ENCODE results near the gene MBNL3. TPM values are rescaled to one million over a fixed set of nuclear protein-coding genes. Genes with fewer than 3 reads are reported as not detected.

The MBNL3 gene
- total RNA-seq, 2 donors from 2014 or later: 6.3 to 14.8 TPM

- TF ChIP-seq, protein P1, sequence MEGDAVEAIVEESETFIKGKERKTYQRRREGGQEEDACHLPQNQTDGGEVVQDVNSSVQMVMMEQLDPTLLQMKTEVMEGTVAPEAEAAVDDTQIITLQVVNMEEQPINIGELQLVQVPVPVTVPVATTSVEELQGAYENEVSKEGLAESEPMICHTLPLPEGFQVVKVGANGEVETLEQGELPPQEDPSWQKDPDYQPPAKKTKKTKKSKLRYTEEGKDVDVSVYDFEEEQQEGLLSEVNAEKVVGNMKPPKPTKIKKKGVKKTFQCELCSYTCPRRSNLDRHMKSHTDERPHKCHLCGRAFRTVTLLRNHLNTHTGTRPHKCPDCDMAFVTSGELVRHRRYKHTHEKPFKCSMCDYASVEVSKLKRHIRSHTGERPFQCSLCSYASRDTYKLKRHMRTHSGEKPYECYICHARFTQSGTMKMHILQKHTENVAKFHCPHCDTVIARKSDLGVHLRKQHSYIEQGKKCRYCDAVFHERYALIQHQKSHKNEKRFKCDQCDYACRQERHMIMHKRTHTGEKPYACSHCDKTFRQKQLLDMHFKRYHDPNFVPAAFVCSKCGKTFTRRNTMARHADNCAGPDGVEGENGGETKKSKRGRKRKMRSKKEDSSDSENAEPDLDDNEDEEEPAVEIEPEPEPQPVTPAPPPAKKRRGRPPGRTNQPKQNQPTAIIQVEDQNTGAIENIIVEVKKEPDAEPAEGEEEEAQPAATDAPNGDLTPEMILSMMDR (IDR thresholded peaks at IDR 0.05): no peak
- no peak for TF ChIP-seq POLR2A (IDR thresholded peaks at IDR 0.05)
- H3K4me3 ChIP-seq: no peak overlapping the region
- H3K4me1 ChIP-seq: peaks cover 8% of the 10 kb centered on the region
- no peaks in the 10 kb centered on the region for H3K9me3 ChIP-seq
- DNase-seq (no peak), ATAC-seq (no peak)
- H3K27ac ChIP-seq: no peak overlapping the region
- H3K36me3 ChIP-seq (replicated peaks in 1 of 2; ENCODE audit: insufficient read depth in 1 of 2, low read depth in 2 of 2): no peaks in the 10 kb centered on the region
- no peaks in the 10 kb centered on the region for H3K27me3 ChIP-seq
- 96 to 100% methylated on average over 2 to 3 of the region's 3 CpGs for WGBS, 2 donors
- intact Hi-C loops (cut with DNase I): no loop called here
Observed at GRCh38 chrX:132415012-132415411, 73.8 kb downstream of the MBNL3 start.

DNA sequence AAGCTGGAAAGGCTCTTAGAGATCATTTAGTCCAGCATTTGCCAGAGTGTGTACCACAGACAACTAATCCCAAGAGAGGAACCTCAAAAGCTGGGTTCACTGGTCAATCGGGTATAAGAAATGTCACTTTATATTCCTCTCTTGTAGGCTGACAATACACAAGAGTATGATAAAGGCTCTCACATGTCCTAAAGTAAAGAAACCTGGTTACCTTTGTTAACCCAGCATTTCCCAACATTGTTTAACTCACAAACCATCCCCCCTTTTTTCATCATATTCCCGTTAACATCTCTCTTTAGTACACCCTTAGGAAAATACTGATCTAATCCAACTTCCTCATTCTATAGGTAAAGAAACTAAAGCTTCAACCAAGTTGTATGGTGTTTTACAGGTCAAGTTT is 74.4 kb downstream of the MBNL3 start:
- DNase-seq (no peak), ATAC-seq (no peak)
- H3K9me3 ChIP-seq: no peaks in the 10 kb centered on the region
- H3K36me3 ChIP-seq (replicated peaks in 1 of 2; ENCODE audit: insufficient read depth in 1 of 2, low read depth in 2 of 2): no peaks in the 10 kb centered on the region
- no peak overlapping the region for H3K27ac ChIP-seq
- no peak overlapping the region for H3K4me3 ChIP-seq
- peaks cover 8% of the 10 kb centered on the region for H3K4me1 ChIP-seq
- WGBS, 2 donors: 68 to 69% methylated on average over 2 of the region's 2 CpGs
- TF ChIP-seq, protein P1 (IDR thresholded peaks at IDR 0.05): no peak
- no peak for TF ChIP-seq POLR2A (IDR thresholded peaks at IDR 0.05)
- H3K27me3 ChIP-seq: no peaks in the 10 kb centered on the region
- intact Hi-C loops (cut with DNase I): no loop called here

DNA sequence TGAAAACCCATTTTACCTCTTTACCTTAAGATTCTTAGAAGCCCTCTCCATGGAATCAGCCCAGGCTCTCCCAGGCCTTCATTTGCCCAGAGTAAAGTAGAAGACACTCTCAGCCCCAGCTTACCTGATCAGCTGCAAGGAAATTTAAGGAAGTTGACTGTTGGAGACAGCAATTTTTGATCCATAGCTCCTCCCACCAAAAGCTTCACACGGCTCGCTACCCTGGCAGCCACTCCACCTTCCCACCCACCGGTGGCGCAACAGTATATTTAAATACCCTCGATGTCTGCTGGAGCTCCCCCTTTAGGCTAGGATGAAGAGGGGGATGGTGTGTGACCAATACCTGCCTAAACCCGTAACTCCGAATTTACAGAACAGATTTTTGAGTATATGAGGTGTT is 75.4 kb downstream of the MBNL3 start:
- no peak overlapping the region for H3K27ac ChIP-seq
- 76 to 82% methylated on average over 6 to 7 of the region's 7 CpGs for WGBS, 2 donors
- peaks cover 8% of the 10 kb centered on the region for H3K4me1 ChIP-seq
- H3K4me3 ChIP-seq: no peak overlapping the region
- H3K27me3 ChIP-seq: no peaks in the 10 kb centered on the region
- H3K9me3 ChIP-seq: no peaks in the 10 kb centered on the region
- TF ChIP-seq POLR2A (IDR thresholded peaks at IDR 0.05): no peak
- TF ChIP-seq, protein P1 (IDR thresholded peaks at IDR 0.05): no peak
- ATAC-seq (no peak), DNase-seq (no peak)
- H3K36me3 ChIP-seq (replicated peaks in 1 of 2; ENCODE audit: insufficient read depth in 1 of 2, low read depth in 2 of 2): no peaks in the 10 kb centered on the region
- intact Hi-C loops (cut with DNase I): no loop called here

DNA sequence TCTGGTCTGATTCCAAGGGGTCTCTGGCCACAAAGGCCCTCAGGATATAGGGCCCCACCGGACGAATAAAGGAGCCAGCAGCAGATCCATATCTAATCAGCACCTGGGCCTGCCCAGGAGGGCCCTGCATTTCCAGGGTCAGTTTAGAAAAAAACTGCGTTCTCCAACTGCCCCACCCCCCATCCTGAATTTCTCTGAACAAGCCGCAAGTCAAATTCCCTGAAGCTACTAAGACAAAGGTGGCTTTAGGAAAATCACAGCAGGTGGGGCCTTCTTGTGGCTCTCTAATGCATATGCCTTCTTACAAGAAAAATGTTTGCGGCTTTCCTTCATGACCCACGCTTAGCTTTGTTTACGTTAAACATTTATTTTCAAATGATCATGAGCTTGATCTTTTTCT is 76.6 kb downstream of the MBNL3 start:
- peaks cover 8% of the 10 kb centered on the region for H3K4me1 ChIP-seq
- intact Hi-C loops (cut with DNase I): no loop called here
- TF ChIP-seq, protein P1 (IDR thresholded peaks at IDR 0.05): no peak
- no peak for TF ChIP-seq POLR2A (IDR thresholded peaks at IDR 0.05)
- H3K36me3 ChIP-seq (replicated peaks in 1 of 2; ENCODE audit: insufficient read depth in 1 of 2, low read depth in 2 of 2): no peaks in the 10 kb centered on the region
- no peaks in the 10 kb centered on the region for H3K27me3 ChIP-seq
- no peak overlapping the region for H3K4me3 ChIP-seq
- H3K27ac ChIP-seq: no peak overlapping the region
- DNase-seq (no peak), ATAC-seq (no peak)
- no peaks in the 10 kb centered on the region for H3K9me3 ChIP-seq
- WGBS, 2 donors: 74 to 85% methylated on average over 7 of the region's 7 CpGs

DNA sequence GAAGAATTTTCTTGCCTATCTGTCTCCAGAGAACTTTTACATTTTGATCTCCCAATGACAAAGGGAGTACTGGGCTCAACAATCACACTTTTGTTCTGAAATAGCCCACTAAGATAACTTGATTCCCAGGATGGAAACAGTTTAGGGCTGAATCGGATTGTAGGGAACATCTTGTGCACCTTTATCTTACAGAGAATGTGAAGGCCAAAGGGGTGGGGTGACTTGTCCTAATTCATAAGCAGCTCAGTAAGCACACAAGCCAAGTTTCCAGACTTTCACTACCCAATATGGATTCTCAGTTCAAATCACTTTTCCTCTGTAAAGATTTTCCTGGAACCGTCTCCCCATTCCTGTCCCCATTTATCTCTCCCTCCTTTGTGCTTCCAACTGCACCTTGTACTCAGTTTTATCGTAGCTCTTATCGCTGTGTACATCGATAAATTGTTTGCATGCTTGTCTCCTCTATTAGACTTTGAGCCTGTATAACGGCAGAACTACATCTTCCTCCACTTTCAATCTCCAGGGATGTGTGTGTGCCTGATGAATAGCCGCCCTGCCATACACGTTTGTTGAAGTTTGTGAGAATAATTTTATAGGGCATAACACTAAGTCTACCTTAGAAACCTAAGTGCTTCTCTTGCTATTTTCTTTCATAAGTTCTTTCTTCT is 77.4 kb downstream of the MBNL3 start:
- H3K4me3 ChIP-seq: no peak overlapping the region
- H3K27me3 ChIP-seq: no peaks in the 10 kb centered on the region
- intact Hi-C loops (cut with DNase I): no loop called here
- ATAC-seq (no peak), DNase-seq (no peak)
- no peaks in the 10 kb centered on the region for H3K36me3 ChIP-seq (replicated peaks in 1 of 2; ENCODE audit: insufficient read depth in 1 of 2, low read depth in 2 of 2)
- 30 to 32% methylated on average over 7 to 8 of the region's 8 CpGs for WGBS, 2 donors
- no peak for TF ChIP-seq POLR2A (IDR thresholded peaks at IDR 0.05)
- TF ChIP-seq, protein P1 (IDR thresholded peaks at IDR 0.05): no peak
- H3K4me1 ChIP-seq: peaks cover 8% of the 10 kb centered on the region
- H3K27ac ChIP-seq: no peak overlapping the region
- H3K9me3 ChIP-seq: no peaks in the 10 kb centered on the region

Measured in body of pancreas (tissue), 4 donors.